ENCODE data around the gene CERCAM.

Gene CERCAM, protein sequence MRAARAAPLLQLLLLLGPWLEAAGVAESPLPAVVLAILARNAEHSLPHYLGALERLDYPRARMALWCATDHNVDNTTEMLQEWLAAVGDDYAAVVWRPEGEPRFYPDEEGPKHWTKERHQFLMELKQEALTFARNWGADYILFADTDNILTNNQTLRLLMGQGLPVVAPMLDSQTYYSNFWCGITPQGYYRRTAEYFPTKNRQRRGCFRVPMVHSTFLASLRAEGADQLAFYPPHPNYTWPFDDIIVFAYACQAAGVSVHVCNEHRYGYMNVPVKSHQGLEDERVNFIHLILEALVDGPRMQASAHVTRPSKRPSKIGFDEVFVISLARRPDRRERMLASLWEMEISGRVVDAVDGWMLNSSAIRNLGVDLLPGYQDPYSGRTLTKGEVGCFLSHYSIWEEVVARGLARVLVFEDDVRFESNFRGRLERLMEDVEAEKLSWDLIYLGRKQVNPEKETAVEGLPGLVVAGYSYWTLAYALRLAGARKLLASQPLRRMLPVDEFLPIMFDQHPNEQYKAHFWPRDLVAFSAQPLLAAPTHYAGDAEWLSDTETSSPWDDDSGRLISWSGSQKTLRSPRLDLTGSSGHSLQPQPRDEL

DNA sequence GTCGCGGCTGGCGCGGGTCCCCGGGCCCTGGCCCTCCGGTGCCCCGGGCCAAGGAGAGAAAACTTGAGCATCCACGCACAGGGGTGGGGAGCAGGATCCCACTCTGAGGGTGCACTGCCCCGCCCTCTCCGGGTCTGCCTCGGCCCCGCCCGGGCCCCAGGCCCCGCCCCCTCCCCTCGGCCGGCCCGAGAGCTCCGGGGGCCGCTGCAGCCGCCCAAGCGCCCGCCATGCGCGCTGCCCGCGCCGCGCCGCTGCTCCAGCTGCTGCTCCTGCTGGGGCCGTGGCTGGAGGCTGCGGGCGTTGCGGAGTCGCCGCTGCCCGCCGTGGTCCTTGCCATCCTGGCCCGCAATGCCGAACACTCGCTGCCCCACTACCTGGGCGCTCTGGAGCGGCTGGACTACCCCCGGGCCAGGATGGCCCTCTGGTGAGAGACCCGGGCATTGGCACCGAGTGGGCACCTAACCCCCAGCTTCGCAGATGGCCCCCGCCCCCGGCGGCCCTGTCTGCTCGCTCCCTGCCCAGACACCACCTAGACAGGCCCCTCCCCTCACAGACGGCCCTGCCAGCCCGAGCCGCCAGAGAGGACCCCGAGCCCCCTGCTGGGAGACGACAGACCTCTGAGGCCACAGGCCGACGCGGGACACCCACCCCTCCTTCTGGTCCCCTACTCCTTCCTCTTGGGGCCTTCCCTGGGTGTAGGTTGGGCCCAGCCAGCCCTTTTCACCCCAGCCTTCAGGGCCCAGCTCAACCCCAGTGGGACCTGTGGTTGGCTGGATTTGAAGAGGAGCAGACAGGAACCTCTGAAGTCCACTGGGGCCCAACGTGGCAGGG lies at the start of gene CERCAM:
CERCAM (plus strand) TSS at position 207 of the 831 bp plus-strand sequence; CDS start at position 228, 21 bp downstream.
- peak within 1 kb of the TSS; percentile 84 to 86 for H3K4me3 ChIP-seq (replicated peaks in 1 of 2; ENCODE audit: low read depth in 2 of 2, low read length in 2 of 2)
- TF ChIP-seq CTCF (IDR thresholded peaks at IDR 0.05; ENCODE audit: low read depth, low read length): no peak
- DNase-seq (ENCODE audit: low read depth in 2 of 2): peak; percentile 42 to 52

DNA sequence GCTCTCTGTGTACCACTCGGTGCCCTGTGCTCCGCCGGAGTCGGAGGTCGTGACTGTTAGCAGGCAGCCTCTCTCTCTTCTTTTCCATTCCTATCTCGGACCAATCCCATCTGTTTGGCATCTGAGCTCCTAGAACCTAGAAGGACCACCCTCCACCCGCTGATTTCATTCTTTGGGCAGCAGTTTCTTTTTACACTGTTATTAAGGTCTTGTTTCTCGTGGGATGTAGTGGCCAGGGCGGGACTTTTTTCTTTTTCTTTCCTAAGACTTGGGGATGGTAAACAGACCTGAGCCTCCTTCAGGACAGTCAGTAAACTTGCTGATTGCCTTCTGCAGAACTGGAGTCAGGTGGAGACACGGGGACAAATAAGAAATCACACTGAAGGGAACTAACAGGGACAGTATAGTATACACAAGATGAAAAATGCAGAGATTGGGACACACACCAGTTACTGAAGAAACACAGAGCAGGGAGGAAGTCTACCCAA lies 49.0 kb upstream of the CERCAM start:
- TF ChIP-seq CTCF (IDR thresholded peaks at IDR 0.05; ENCODE audit: low read depth, low read length): no peak
- peak overlapping the region; percentile 82 to 97 for H3K4me3 ChIP-seq (replicated peaks in 1 of 2; ENCODE audit: low read depth in 2 of 2, low read length in 2 of 2)
- peak in 1 of 2 donors; percentile 24 for DNase-seq (ENCODE audit: low read depth in 2 of 2)

GRCh38 chr9:128372188-128372641 lies 48.4 kb upstream of the CERCAM start:
- DNase-seq (ENCODE audit: low read depth in 2 of 2): no peak
- no peak for TF ChIP-seq CTCF (IDR thresholded peaks at IDR 0.05; ENCODE audit: low read depth, low read length)

DNA sequence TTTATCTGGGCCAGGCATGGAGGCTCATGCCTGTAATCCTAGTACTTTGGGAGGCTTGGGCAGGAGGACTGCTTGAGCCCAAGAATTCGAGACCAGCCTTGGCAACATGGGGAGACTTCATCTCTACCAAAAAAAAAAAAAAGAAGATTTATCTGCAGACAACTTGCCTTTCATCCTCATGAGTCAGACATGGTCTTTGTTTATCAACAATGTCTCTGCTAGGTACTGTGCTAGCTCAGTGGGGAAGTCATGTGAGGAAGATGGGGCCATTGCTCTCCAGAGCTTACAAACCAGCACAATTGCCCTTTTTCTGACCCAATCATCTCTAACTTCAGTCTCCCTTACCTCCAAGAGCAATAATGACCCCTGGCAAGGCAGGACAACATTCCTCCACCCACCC lies 47.9 kb upstream of the CERCAM start:
- DNase-seq (ENCODE audit: low read depth in 2 of 2): peak in 1 of 2 donors; percentile 45
- TF ChIP-seq CTCF (IDR thresholded peaks at IDR 0.05; ENCODE audit: low read depth, low read length): no peak
- H3K4me3 ChIP-seq (replicated peaks in 1 of 2; ENCODE audit: low read depth in 2 of 2, low read length in 2 of 2): no peak overlapping the region

More at GRCh38 chr9:128372188-128372641, 48.4 kb upstream of the CERCAM start:
- H3K4me3 ChIP-seq (replicated peaks in 1 of 2; ENCODE audit: low read depth in 2 of 2, low read length in 2 of 2): peak overlapping the region; percentile 82 to 97

DNA sequence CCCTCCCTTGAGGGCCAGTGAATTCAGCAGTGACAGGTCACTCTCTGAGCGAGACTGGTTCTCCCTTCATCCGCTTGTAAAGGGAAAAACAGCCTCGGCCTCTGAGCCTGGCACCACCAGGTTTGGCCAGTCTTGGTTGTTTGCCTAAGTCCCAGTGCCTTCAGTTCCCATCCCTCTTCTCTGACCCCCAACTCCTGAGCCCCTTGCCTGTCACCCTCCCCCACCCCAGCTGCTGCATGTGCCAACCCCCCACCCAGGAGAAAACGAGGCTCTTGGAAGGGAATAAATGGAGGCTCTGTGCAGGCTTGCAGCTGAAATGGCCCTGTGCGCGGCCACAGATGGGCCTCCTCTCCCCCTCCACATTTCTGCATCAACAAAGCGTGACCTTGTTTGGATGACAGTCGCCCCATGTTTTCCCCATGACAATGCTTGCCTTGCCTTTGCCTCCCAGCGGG lies 46.4 kb upstream of the CERCAM start:
- no peak for DNase-seq (ENCODE audit: low read depth in 2 of 2)
- TF ChIP-seq CTCF (IDR thresholded peaks at IDR 0.05; ENCODE audit: low read depth, low read length): no peak
- H3K4me3 ChIP-seq (replicated peaks in 1 of 2; ENCODE audit: low read depth in 2 of 2, low read length in 2 of 2): no peak overlapping the region

GRCh38 chr9:128375865-128376264 lies 44.8 kb upstream of the CERCAM start:
- no peak for DNase-seq (ENCODE audit: low read depth in 2 of 2)
- no peak for TF ChIP-seq CTCF (IDR thresholded peaks at IDR 0.05; ENCODE audit: low read depth, low read length)
- H3K4me3 ChIP-seq (replicated peaks in 1 of 2; ENCODE audit: low read depth in 2 of 2, low read length in 2 of 2): no peak overlapping the region

All from cardiac fibroblast (primary cell).